Cardiac muscle cell (in vitro differentiated cells and primary cell): ENCODE data around the gene HTRA2. TPM values are rescaled to one million over a fixed set of nuclear protein-coding genes. Genes with fewer than 3 reads are reported as not detected.
"Not testable (repeated sequence)": the region's sequence is repeated elsewhere in the genome, so short reads cannot be mapped to it uniquely, and the experiment has no call there.

Source experiments
- DNase-seq, 2 donors: peaks; one replicate each; pipeline versions ENCODE4 v3.0.0 to v3.0.0-alpha.2; 2010 to 2017; ENCODE audit warnings: low read depth in 1 of 2, low spot score in 1 of 2
- H3K27ac ChIP-seq: fragments of 200-600 bp; sonication (generic); 2 replicates; pipeline ENCODE4 v1.5.1; 2016
- H3K27me3 ChIP-seq: fragments of 200-600 bp; sonication (generic); 2 replicates; pipeline ENCODE4 v1.6.0; 2016; ENCODE audit warnings: control low read depth
- H3K36me3 ChIP-seq: fragments of 200-600 bp; sonication (generic); 2 replicates; pipeline ENCODE4 v1.5.1; 2016; ENCODE audit warnings: control low read depth
- H3K4me1 ChIP-seq: fragments of 200-600 bp; sonication (generic); 2 replicates; pipeline ENCODE4 v1.8.1; 2017; ENCODE audit warnings: low read depth, mild to moderate bottlenecking, mixed run types
- H3K4me3 ChIP-seq: fragments of 200-600 bp; sonication (generic); 2 replicates; pipeline ENCODE4 v1.5.1; 2016; ENCODE audit warnings: mild to moderate bottlenecking
- H3K9me3 ChIP-seq: fragments of 200-600 bp; sonication (generic); 2 replicates; pipeline ENCODE4 v1.5.1; 2017; ENCODE audit warnings: low read depth, mild to moderate bottlenecking, control low read depth
- CTCF ChIP-seq: IDR thresholded peaks from 2 replicates; pipeline ENCODE4 v1.5.1; 2012; ENCODE audit warnings: low read depth, mild to moderate bottlenecking, low read length
- polyA plus RNA-seq: library from polyadenylated mRNA; unstranded; fragments of >200 nt; fragmentation: Nextera tagmentation; extraction: Ambion mirVana; gene quantifications from 2 replicates; pipeline ENCODE4 v1.2.1, GENCODE V29; 2016
- total RNA-seq: library from RNA; depleted of rRNA; stranded (reverse); fragments of >200 nt; gene quantifications from 2 replicates; pipeline ENCODE4 v1.2.3, GENCODE V29; 2016

The HTRA2 gene
- total RNA-seq (39.9 and 55.1 TPM in 2 replicates), polyA plus RNA-seq (57.6 and 82.0 TPM in 2 replicates)

DNA sequence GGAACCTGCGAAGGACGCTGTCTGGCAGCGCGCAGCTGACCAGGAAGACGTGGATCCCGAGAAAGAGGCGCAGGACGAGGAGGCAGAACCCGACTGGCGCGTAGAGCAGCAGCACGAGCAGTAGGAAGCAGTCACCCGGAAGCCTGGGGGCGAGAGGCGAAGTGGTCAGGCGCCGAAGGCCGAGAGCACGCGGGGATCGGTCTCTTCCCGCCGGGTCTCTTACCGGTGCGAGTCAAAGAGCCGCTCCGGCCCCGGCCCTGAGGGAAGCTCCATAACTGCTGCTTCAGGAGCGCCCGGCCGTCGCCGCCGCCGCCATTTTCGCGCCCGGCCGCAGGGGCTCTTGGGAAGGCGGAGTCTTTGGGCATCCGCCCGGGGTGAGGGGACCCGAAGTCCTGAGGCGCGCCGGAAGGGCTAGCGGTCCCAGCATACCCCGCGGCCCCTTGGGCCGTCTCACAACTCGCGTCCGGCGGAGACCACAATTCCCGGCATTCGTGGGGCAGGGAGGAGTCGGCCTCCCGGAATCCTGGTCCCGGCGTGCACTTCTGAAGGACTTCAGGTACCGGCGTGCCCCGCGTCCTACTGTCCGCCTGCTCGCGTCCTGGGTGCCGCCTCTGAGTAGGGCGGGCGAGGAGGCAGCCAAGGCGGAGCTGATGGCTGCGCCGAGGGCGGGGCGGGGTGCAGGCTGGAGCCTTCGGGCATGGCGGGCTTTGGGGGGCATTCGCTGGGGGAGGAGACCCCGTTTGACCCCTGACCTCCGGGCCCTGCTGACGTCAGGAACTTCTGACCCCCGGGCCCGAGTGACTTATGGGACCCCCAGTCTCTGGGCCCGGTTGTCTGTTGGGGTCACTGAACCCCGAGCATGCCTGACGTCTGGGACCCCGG lies at the start of gene HTRA2, which contains the start of gene AUP1:
TSS of gene HTRA2 (plus strand) at position 577 of the 882 bp plus-strand sequence. CDS start at position 651, 74 bp downstream.
TSS of gene AUP1 (minus strand) at position 350 of the 882 bp plus-strand sequence. CDS start at position 273, 77 bp downstream.
- Histone ChIP-seq H3K9me3 (no peaks in the 10 kb centered on the region), H3K4me3 (peak within 1 kb of the TSS; percentile 82), H3K27me3 (no peaks in the 10 kb centered on the region), H3K27ac (peak within 1 kb of the TSS; percentile 84), H3K4me1 (peaks cover 9% of the 10 kb centered on the region), H3K36me3 (peaks cover 19% of the 10 kb centered on the region)
- peak; percentile 100 for DNase-seq
- no peak for TF ChIP-seq CTCF

GRCh38 chr2:74481431-74481830 lies 48.3 kb upstream of the HTRA2 start:
- Histone ChIP-seq H3K27me3 (no peaks in the 10 kb centered on the region), H3K36me3 (peaks cover 6% of the 10 kb centered on the region), H3K4me1 (peaks cover 7% of the 10 kb centered on the region), H3K4me3 (peak overlapping the region; percentile 90), H3K9me3 (no peaks in the 10 kb centered on the region), H3K27ac (no peak overlapping the region)
- TF ChIP-seq CTCF = no peak
- DNase-seq = no peak

DNA sequence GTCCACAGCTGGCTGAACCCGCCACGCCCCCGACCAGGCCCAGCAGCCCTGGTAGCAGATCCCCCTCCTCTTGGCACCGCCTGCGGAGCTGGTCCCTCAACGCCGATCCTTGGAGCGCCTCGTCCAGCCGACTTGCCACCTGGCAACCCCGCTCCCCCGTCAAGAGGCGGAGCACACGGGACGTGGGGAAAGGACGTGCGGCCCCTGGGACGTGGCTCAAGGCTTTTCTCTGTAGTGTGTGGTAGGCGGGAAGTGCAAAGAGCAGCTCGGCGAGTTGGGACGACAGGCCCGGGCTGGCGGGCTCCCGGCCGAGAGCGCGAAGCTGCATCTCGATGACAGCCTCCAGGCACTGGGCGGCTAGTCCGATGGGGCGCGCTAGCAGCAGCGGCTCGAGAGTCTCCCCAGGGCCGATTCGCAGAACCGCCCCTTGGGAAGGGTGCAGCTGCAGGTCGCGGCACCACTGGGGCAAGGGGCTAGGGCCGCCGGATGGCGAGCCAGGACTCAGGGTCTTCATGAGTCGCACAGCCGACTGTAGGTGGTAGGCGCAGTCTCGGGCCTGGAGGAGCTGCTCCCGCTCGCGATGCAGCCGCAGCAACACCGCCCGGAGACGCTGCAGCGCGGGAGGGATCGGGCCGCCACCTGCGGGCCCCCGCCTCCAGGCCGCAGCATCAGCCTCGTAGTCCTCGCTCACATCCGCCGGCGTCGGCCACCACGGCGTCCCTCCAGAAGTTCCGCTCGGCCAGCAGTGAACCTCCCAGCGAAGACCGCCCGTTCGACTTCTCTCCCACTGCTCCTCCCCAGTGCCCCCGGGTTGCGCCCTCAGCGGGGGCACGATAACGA lies 47.6 kb upstream of the HTRA2 start:
- peak; percentile 37 to 75 for DNase-seq
- Histone ChIP-seq H3K27ac (peak overlapping the region; percentile 81), H3K27me3 (no peaks in the 10 kb centered on the region), H3K4me1 (peaks cover 7% of the 10 kb centered on the region), H3K36me3 (peaks cover 6% of the 10 kb centered on the region), H3K4me3 (peak overlapping the region; percentile 90), H3K9me3 (no peaks in the 10 kb centered on the region)
- TF ChIP-seq CTCF = no peak

GRCh38 chr2:74482801-74483674 lies 46.7 kb upstream of the HTRA2 start, which contains the start of the genes CCDC142 and TTC31:
Gene CCDC142, minus strand, starts transcription at chr2:74482998. Its CDS starts 161 bp downstream, at chr2:74482837.
Gene TTC31, plus strand, starts transcription at chr2:74483081. Its CDS starts 15 bp downstream, at chr2:74483096.
- no peaks in the 10 kb centered on the region for H3K27me3 ChIP-seq
- H3K36me3 ChIP-seq = peaks cover 2% of the 10 kb centered on the region
- H3K4me3 ChIP-seq = peak within 1 kb of the TSS; percentile 90
- H3K9me3 ChIP-seq = no peaks in the 10 kb centered on the region
- peak within 1 kb of the TSS; percentile 81 for H3K27ac ChIP-seq
- peak; percentile 97 for DNase-seq
- H3K4me1 ChIP-seq = peaks cover 7% of the 10 kb centered on the region
- TF ChIP-seq CTCF = peak; percentile 93

DNA sequence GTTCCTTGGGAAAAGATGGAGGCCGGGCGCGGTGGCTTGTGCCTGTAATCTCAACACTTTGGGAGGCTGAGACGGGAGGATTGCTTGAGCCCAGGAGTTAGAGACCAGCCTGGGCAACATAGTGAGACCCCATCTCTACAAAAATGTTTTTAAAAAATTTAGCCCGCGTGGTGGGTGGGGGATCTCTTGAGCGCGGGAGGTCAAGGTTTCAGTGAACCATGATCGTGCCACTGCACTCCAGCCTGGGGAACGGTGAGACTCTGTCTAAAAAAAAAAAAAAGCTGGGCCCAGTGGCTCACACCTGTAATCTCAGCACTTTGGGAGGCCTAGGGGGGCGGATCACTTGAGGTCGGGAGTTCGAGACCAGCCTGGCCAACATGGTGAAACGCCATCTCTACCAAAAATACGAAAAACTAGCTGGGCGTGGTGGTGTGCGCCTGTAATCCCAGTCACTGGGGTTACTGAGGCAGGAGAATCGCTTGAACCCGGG lies 46.0 kb upstream of the HTRA2 start:
- H3K9me3 ChIP-seq, H3K27me3 ChIP-seq, H3K36me3 ChIP-seq, H3K4me1 ChIP-seq, DNase-seq, H3K27ac ChIP-seq: not testable (repeated sequence)
- peak overlapping the region; percentile 90 for H3K4me3 ChIP-seq
